Activated CD8-positive, alpha-beta memory T cell treated with anti-CD3 and anti-CD28 coated beads for 4 hours (primary cell): Measurements from ENCODE around the gene KIF18A.
A peak's percentile ranks its signal among the peaks of the same experiment; 100 is the strongest.
"Not testable (repeated sequence)": the region's sequence is repeated elsewhere in the genome, so short reads cannot be mapped to it uniquely, and the experiment has no call there.

Experiments
- DNase-seq, 2 donors: peaks; one replicate each; pipeline ENCODE4 v3.0.0-alpha.2; 2020; ENCODE audit warnings: low read depth in 2 of 2

KIF18A gene

DNA sequence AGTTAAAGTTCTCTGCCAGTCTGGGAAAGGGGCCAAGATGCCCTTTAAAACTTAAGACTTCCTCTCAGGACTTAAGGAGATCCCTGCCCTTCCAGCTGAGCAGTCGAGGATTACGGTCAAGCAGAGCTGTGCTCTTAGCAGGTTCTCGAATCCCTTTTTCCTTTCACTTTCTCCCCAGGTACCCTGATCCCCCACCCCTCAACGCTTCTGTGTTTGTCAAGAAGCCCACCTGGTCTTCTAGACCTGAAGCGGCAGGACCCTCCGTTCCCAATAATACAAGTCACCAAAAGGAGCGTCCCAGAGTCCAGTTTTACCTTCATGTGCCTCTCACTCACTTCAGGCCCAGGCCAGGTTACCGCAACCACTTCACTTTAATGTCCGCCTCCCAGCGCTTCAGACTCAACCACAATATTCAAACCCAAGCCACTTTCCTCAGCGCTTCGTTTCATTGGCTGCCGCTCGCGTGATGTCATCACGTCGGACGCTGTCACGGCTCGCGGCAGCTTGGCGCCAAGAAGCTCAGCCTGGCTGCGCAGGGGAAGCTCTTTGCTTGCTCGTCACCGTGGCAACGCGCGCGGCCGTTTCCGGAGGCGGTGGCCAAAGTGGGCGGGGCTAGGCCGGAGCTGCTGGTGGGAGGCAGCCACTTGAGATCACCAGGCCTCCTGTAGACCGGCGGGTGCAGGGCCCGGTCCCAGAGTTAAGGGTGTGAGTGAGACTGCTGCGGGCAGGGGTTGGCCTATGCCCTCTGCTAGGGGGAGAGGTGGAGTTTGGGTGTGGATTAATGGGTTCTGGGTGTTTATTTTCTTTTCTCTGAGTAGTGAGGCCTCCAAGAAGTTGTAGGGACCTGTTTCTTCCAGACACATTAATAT lies at the start of gene KIF18A, which contains the start of gene METTL15:
Gene KIF18A (minus strand): TSS at position 407 of the 869 bp plus-strand sequence. CDS start 10,209 bp downstream, outside the sequence.
Gene METTL15 (plus strand): TSS at position 639 of the 869 bp plus-strand sequence. CDS start 4,947 bp downstream, outside the sequence.
- DNase-seq: peak; percentile 92 to 94

DNA sequence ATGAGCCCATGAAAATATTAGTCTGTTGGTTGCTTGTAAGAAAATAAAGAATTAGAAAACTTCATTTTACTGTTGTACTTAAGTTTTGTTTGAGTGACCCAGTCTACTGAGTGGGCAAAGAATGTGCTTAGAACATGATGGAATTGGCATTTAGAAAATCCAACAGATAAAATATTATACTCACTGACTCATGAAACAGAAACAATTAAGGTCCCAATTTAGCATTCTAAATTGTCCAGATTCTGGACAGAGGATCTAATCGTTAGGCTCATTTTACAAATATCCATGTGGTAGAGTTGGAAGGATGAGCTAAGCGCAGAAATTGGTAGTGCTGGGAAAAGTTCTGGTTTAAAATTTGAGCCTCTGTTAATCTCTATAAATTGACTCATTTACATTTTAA lies 45.6 kb upstream of the KIF18A start:
- DNase-seq: no peak

DNA sequence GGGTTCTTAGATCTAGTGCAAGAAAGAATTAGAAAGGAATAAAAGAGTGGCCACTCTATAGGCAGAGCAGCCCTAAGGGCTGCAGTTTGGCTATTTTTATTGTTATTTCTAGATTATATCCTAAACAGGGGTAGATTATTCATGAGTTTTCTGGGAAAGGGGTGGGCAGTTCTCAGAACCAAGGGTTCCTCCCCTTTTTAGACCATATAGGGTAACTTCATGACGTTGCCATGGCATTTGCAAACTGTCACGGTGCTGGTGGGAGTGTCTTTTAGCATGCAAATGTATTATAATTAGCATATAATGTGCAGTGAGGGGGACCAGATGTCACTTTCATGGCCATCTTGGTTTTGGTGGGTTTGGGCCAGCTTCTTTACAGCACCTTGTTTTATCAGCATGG lies 44.8 kb upstream of the KIF18A start:
- DNase-seq: no peak

DNA sequence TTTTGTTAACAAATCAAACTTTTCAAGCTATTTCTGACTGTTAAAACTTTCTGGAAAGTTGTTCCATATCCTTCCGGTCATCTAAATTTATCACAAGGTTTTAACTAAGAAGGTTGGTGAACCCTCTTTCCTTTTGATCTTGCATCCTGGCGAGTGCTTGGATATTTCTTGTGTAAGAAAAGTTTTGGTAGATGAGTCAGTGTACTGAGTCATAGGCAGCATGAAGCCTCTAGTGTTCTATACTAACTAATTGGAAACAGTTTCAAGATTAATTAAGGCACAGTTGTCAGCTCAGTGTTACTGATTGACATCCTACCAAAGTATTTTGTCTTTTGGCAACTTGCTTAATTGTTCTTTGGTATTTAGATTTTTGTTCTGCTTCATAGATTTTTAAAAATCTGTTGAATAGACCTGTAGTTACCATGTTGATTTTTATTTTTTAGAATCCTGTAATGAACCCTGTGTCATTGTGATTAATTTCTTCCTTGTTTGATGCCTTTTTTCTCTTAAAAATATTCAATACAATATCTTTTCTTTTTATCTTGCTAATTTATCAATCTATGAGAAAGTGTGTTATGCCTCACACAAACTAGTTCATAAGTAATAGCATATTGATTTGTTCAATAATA lies 38.3 kb upstream of the KIF18A start:
- no peak for DNase-seq

DNA sequence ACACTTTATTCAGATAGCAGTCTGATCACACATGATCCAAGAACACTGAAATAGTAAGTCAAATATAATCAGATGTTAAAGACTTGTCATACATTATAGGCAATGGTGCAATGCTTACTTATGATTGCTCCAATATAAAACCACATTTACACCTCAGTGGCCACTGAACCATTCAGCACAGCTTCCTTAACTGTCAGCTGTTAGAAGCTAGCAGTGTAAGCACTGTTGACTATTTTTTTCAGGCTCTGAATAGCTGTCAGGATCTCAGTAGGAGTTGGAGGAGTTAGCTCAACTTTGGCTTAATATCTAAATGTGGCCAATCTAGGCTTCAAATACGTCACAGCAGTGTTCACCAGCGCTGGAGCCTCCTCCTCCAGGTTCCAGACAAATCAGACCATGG lies 36.9 kb upstream of the KIF18A start:
- no peak for DNase-seq

DNA sequence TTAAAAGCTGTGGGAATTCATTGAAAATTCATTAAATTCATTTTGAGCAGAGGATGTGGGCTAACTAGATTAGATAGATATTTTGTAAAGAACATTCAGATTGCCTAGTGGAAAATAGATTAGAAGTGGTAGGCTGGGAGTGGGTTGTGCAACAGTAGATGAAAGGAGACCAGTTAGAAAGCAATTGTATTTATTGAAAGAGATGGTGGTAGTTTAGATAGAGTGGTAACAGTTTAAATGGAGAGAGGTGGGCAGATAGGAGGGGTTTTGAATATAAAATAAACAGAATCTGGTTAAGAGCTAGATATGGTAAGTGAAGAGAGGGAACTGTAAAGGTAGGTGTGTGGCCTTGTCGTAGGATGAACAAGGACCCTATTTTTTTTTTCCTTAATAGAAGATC lies 34.8 kb upstream of the KIF18A start:
- no peak for DNase-seq

DNA sequence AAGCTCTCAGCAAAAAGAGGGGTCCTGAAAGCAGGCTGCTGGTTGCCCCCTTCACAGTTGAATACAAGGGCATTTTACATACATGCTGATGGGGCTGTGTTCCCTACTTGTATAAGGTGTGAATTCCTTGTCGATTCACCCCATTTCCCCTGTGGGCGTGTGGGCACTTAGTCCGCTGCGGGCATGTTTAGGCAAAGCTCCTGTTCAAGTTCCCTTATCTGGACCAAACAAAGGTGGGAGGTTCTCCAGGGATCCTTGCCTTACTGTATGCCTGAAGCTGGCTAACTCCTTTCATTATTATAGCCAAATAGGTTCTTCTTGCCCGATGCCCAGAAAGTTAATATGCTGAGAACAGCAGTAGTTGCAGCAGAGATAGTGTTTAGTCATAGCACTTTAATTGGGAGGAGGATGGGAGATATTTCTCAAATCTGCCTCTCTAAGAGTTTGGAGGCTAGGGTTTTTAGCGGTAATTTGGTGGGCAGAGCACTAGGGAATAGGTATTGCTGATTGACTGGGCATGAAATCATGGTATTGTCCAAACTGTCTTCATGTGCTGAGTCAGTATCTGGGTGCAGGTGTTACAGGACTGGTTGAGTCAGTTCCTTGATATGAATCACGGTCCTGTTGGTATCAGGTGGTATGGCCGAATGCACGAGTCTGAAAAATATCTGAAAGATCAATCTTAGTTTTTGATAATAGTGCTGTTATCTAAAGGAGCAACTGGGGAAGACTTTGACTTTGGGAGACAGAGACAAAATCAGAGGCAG lies 32.9 kb upstream of the KIF18A start:
- DNase-seq: no peak

DNA sequence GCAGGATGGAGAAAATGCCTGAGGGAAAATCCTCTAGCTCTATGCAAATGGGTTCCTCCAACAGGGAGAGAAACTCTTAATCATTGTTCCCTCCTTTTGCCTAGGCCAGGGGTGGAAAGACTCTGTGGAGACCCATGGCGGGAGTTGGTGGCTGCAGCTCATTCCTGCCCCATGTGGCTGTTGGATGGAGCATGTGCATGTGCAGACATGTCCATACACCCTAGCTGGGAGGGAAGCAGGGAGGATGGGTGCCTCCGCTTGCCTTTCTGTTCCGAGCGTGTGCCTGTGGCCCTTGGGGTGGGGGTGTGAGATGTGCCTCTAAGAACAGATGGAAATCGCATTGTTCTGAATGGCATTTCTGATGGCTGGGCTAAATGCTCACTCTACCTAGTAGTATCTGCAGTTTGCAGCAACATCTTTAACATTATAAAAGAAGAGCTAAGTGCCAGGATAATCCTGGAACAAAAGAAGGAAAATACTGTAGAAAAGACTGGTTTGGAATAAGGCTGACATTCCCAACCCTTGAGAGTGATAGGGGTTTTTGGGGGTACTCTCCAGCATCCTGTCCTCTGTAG lies 32.0 kb upstream of the KIF18A start:
- DNase-seq: no peak

DNA sequence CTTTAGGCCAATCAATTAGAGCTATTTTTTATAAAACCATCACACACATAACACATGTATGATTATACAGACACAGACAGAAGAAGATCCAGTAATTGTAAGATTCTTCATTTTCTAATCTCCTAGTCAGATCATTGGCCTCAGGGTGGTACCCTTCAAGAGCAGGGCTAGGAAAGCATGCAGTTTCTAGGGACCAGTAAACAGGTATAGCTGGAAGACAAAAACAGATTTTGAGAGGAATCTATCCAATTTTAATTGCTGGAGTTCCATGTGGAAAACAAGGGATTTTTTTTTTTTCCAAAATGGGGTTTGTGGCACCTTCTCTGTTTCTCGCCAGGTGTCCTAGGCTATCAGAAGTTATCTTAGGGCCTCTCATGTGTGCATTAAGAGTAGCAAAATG lies 29.9 kb upstream of the KIF18A start:
- DNase-seq: no peak

DNA sequence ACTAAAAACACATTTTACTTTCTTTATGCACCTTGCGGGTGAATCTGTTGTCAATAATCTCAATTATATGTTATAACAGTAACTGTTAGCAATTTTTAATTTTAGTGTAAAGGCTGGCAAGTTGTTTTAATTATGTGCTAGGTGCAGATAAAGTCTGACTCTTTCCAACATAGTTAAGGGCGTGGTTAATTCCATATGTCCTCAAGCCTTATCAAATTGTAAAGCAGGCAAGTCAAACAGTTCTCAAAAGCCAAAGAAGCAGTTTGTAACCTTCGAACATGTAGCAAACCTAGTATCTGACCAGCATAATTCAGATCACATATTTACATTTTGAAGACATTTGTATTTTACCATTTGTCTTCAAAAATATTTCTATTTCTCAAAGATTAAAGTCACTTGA lies 29.4 kb upstream of the KIF18A start:
- no peak for DNase-seq

DNA sequence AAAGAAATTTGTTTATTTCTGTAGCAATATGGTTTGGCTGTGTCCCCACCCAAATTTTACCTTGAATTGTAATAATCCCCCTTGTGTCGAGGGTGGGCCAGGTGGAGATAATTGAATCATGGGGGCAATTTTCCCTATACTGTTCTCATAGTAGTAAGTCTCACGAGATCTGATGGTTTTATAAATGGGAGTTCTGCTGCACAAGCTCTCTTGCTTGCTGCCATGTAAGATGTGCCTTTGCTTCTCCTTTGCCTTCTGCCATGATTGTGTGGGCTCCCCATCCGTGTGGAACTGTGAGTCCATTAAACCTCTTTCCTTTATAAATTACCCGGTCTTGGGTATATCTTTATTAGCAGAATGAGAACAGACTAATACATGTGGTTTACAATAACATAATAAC lies 28.2 kb upstream of the KIF18A start:
- not testable (repeated sequence) for DNase-seq

DNA sequence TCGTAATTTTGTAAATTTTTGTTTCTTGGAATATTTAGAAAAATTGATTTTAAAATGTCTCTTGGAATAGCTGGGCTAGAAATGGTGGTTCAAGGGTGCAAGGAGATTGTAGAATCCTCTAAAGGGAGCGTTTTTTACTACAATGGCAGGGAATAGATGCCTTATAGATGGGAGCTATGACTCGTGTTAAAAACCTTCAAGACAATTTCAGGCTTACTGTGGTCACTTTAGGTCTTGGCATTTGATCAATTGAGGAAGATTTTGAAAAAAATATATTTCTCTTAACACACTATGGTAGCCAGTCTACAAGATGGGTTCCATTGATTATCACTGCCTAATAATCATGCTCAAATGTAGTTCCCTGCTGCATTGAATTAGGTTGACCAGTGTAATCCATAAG lies 25.2 kb upstream of the KIF18A start:
- no peak for DNase-seq

DNA sequence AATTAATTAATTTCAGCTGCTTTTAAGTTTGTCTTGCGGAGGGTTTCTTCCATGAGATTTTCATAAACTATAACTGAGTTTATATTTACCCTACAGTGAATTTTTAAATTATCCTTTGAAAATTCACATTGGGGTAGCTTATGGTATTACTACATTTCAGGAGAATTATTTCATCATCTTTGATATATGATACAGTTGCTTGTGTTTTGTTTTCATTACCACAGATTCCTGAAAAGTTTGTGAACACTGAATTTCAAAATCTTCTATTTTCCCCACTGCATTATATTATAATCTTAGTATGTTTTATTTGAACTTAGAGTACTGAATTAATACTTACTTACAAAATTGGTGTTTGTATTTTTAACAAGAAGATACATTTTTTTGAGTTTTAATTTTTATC lies 24.6 kb upstream of the KIF18A start:
- no peak for DNase-seq

DNA sequence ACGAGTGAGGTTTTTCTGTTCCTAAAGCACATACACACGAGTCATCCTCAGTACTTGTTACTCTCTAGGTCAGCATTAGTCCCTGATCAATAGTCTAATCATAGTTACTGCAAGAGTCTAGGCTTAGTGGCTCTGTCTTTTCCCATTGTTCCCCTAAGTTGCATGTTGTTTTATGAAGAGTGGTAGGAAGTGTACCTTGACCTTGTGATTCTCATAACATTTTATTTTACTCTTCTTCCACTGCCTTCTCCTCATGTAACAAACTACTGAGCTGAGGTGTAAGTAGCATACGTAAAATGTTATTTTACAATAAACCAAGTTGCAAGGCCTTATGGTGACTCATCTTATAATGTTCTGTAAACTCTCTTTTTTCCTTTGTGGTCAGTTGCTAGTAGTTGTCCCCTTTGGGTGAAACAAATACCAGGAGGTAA lies 15.2 kb upstream of the KIF18A start:
- DNase-seq: no peak

DNA sequence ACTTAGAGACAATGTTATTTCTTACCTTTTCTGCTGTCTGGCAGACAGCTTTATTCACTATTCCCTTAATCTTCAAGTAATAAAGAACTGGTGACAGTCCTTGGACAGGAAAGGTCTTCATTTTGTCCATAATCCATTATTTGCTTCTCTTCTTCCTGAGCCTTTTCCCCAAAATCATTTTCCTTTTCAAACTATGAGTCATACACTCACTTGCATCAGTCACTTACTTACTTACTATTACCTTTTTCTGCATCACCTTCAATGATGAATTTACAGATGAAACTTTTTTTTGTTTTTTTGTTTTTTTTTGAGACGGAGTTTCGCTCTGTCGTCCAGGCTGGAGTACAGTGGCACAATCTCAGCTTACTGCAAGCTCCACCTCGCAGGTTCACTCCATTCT lies 9.8 kb upstream of the KIF18A start:
- DNase-seq: no peak

DNA sequence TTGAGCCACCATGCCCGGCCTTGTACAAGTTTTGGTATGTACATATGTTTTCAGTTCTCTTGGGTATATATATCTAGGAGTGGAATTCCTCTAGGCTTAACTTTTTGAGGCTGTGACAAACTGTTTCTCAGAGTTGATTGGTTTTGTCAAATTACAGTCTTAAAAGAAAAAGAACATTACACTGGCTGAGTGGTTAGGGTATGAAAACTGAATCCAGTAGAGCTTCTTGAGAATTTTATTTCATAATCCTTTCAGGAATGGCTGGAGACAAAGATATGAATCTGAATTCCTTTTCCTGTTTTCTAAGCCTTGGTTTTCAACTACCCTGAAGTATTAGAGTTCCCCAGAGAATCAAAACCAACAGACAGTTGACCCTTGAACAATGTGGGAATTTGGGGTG lies 6.8 kb upstream of the KIF18A start:
- DNase-seq: no peak

DNA sequence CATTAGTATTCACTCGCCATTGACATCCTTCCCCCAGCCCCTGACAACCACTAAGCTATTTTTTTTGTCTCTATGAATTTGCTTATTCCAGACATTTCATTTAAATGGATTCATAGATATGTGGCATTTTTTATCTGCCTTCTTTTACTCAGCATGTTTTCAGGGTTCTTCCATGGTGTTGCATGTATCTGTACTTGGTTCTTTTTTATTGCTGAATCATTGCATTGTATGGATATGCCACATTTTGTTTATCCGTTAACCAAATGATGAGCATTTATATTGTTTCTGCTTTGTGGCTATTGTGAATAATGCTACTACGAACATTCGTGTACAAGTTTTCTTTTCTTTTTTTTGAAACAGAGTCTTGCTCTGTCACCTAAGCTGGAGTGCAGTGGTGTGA lies 6.2 kb upstream of the KIF18A start:
- no peak for DNase-seq

DNA sequence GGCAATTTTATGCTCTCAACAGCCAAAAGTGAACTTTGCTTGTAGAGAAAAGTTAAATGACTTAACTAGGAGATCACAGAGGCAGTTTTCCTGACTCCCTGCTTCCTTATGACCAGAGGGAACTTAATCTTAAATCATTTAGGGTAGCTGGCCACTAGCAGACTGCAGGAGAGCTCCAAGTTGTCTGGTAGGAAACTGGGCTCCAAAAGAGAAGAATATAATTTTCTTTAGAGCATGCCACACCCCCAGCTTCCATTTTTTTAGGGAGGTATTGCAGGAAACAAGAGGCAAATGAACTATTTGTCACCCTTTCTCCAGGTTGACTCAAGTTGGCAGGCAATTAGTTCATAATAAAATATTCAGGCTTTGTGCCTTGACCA lies 2.9 kb upstream of the KIF18A start:
- no peak for DNase-seq

DNA sequence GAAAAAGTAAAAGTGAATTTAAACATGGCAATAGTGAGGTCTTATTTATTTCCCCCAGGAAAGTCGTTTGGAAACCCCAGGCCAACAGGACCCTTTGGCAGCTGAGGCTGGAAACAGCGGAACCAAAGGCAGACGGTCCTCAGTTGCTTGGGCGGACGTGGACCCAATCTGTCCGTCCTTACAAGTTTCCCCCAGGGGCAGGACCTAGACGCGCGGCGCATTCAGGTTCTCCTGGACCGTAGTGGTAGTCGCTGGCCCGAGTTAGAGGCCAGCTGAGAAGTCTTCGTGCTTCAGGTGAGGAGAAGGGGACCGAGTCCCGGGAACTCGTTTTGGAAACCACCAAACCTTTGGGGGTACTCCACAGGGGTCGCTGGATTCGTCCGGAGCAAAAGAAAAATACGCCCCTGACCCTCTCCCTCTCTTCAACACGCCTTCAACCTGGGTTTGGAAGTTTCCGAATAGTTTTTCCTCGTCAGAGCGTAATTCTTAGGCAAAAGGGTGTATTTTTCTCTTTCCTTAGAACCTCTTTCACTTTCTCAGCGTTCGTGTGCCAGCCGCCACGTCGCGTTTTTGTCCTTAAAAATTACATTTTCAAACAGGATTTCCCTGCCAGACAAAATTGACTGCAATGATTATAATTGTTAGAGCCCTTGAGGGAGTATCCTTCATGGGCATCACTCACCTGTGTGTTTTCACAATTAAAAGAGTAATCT lies 2.3 kb upstream of the KIF18A start:
- peak; percentile 7 to 22 for DNase-seq

DNA sequence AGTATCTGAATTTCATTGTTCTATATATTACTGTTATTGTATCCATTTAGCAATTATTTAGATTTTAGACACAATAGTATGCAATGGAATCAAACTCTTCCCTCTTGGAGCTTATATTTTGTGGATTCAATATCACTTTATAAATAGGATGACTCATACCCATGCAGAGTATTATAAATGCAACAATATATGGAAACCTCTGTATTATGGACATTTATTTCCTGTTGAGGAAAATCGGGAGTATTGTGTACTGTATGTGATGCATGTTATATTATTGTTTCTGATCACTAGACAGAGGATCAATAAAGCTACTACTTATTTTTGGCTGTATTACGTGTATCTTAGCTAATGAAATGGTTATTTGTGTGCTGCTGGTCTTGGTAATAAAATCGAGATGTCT lies 1.0 kb upstream of the KIF18A start:
- no peak for DNase-seq

DNA sequence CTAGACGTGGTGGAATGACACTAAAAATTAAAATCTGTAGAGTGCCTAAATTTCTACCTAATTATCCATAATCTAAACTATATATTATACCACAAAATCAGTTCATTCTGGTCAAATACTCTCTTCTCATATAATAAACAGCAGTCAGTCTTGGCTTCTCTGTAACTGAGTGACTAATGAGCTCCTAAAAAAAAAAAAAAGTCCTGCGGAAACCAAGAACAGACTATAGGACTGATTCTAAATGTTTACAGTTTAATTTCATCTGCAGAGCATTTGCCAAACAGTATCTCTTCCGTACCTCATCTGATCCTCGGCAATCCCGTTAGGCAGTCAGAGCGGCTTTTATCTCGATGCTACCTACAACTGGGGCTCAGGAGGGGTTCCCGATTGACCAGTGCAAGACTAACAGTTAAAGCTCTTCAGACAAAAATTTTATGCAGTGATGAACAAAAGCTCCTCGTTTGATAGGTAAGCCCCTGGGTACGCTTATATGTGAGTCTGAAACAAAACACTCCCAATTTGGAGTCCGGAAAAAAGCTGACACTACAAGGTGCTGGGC lies 686 bp downstream of the KIF18A start:
- no peak for DNase-seq
